ENCODE results near the gene KATNA1.
A peak's percentile ranks its signal among the peaks of the same experiment; 100 is the strongest.
"Not testable (repeated sequence)": the region's sequence is repeated elsewhere in the genome, so short reads cannot be mapped to it uniquely, and the experiment has no call there.

The KATNA1 gene

GRCh38 chr6:149648148-149649145 is at the start of gene KATNA1:
KATNA1 (minus strand) TSS chr6:149648714; CDS start chr6:149638547, 10,167 bp downstream.
- in situ Hi-C loops (cut with MboI; ENCODE audit: low pct_unique_long_range_greater_than_20kb, low sequenced_read_pairs): no loop called here

GRCh38 chr6:149698175-149698574 is 49.7 kb upstream of the KATNA1 start:
- in situ Hi-C loops (cut with MboI; ENCODE audit: low pct_unique_long_range_greater_than_20kb, low sequenced_read_pairs): no loop called here
- DNase-seq: no peak

More at GRCh38 chr6:149648148-149649145, at the start of gene KATNA1:
- peak; percentile 90 for DNase-seq

DNA sequence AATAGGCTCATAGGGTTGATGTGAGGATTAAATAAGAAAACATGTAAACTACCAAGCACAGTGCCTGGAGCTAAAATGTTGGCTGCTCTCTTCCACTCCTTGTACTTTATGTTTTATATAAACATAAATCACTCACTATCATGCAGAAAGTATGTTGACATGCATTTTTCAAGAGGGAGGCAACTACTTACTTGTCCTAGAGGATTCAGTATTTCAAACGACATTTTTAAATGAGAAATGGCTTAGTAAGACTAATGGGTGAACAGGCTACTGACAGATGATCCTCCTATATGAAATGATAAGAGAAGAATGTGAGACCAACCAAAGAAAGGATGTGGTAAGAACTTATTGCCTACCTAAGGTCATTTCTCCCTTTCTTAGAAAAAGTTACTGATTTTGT is 48.4 kb upstream of the KATNA1 start:
- in situ Hi-C loops (cut with MboI; ENCODE audit: low pct_unique_long_range_greater_than_20kb, low sequenced_read_pairs): no loop called here
- DNase-seq: no peak

DNA sequence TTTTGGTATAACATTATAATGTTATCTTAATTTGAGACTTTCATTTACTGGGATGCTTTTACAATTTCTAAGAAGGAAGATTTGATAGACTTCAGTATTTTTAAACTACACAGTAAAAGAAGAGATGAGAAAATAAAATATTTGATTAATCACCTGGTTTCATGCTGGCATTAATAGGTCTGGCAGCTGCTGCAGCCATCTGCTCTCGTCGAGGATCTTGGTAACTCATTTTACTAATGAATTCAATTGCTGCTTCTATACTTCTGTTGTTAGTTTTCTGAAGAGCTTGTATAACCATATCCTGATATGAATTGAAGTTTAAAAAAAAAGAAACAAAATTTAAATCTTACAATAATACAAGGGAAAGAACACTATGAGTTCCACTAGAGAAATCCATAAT is 46.4 kb upstream of the KATNA1 start:
- no peak for DNase-seq
- in situ Hi-C loops (cut with MboI; ENCODE audit: low pct_unique_long_range_greater_than_20kb, low sequenced_read_pairs): no loop called here

- in situ Hi-C loops (cut with MboI; ENCODE audit: low pct_unique_long_range_greater_than_20kb, low sequenced_read_pairs): no loop called here
- no peak for DNase-seq
Measured at GRCh38 chr6:149691201-149691600, 42.7 kb upstream of the KATNA1 start.

DNA sequence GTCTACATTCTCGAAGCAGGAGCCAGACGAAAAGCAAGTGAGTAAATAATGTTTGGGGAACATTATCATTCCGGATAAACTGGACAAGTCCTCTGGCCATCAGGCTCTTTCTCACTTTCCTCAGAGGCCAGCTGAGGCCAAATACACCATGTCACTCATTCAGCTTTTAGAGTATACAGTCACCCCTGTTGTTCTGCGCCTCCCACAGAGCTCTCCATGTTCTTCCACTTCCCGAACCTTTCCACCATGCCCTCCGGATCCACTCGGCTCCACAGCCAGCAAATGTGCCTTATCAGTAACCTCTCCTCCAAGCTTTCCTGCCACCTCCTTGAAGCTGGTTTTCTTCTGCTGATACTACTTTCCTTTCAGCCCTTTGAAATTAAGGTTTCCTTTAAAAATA is 37.7 kb upstream of the KATNA1 start:
- DNase-seq: no peak
- in situ Hi-C loops (cut with MboI; ENCODE audit: low pct_unique_long_range_greater_than_20kb, low sequenced_read_pairs): no loop called here

GRCh38 chr6:149683256-149683859 is 34.8 kb upstream of the KATNA1 start:
- in situ Hi-C loops (cut with MboI; ENCODE audit: low pct_unique_long_range_greater_than_20kb, low sequenced_read_pairs): no loop called here
- DNase-seq: no peak

GRCh38 chr6:149681845-149682244 is 33.3 kb upstream of the KATNA1 start:
- DNase-seq; in situ Hi-C loops (cut with MboI; ENCODE audit: low pct_unique_long_range_greater_than_20kb, low sequenced_read_pairs): not testable (repeated sequence)

- in situ Hi-C loops (cut with MboI; ENCODE audit: low pct_unique_long_range_greater_than_20kb, low sequenced_read_pairs): no loop called here
- DNase-seq: no peak
Measured at GRCh38 chr6:149681209-149681608, 32.7 kb upstream of the KATNA1 start.

- DNase-seq: no peak
- in situ Hi-C loops (cut with MboI; ENCODE audit: low pct_unique_long_range_greater_than_20kb, low sequenced_read_pairs): no loop called here
Measured at GRCh38 chr6:149680503-149680902, 32.0 kb upstream of the KATNA1 start.

GRCh38 chr6:149672265-149672664 is 23.8 kb upstream of the KATNA1 start:
- DNase-seq; in situ Hi-C loops (cut with MboI; ENCODE audit: low pct_unique_long_range_greater_than_20kb, low sequenced_read_pairs): not testable (repeated sequence)

DNA sequence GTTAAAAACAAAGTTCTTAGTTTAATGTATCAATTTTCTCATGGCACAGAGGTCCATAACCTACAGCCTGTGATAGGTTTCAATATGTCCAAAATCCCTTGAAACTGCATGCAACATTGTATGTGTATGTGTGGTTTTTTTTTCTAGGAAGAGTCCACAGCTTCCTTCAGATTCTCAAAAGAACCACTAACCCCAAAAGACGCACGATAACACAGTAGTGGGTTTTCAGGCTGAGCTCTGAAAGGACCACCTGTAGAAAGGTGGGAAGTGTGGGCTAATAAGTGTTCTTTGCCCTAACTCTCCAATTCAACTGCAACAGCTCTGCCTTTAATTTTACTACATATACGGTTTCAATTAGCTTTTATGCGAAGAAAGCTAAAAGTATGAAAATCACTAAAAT is 11.5 kb upstream of the KATNA1 start:
- DNase-seq: no peak
- in situ Hi-C loops (cut with MboI; ENCODE audit: low pct_unique_long_range_greater_than_20kb, low sequenced_read_pairs): no loop called here

DNA sequence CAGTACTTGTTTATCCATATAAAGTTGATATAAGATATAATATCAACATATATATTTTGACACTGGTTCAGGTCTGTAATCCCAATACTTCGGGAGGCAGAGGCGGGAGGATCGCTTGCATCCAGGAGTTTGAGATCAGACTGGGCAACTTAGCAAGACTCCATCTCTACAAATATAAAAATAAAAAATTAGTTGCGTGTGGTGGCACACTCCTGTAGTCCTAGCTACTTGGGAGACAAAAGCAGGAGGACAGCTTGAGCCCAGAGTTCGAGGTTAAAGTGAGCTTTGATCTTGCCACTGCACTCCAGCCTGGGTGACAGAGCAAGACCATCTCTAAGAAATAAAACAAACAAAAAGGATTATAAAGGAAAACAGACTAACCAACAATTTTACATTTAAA is 8.9 kb upstream of the KATNA1 start:
- DNase-seq: no peak
- in situ Hi-C loops (cut with MboI; ENCODE audit: low pct_unique_long_range_greater_than_20kb, low sequenced_read_pairs): no loop called here

- in situ Hi-C loops (cut with MboI; ENCODE audit: low pct_unique_long_range_greater_than_20kb, low sequenced_read_pairs): no loop called here
- DNase-seq: no peak
Measured at GRCh38 chr6:149651056-149651455, 2.5 kb upstream of the KATNA1 start.

GRCh38 chr6:149646599-149646998 is 1.9 kb downstream of the KATNA1 start:
- in situ Hi-C loops (cut with MboI; ENCODE audit: low pct_unique_long_range_greater_than_20kb, low sequenced_read_pairs): no loop called here
- DNase-seq: no peak

GRCh38 chr6:149642829-149643580 is 5.5 kb downstream of the KATNA1 start:
- in situ Hi-C loops (cut with MboI; ENCODE audit: low pct_unique_long_range_greater_than_20kb, low sequenced_read_pairs): no loop called here
- DNase-seq: no peak

DNA sequence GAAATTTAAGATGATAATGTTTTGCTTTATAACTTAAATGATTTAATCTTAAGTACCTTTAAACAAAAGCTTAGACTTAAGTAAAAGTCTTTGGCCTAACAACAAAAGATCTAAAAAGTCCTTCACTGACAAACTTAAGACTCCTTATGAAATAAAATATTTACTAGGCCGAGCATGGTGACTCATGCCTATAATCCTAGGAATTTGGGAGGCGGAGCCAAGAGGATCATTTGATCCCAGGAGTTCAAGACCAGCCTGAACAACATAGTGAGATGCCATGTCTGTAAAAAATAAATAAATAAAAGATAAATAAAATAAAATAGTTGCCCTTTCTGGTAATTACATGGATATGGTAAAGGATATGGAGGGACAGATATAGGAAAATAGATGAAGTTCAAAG is 12.4 kb downstream of the KATNA1 start:
- in situ Hi-C loops (cut with MboI; ENCODE audit: low pct_unique_long_range_greater_than_20kb, low sequenced_read_pairs): no loop called here
- no peak for DNase-seq

DNA sequence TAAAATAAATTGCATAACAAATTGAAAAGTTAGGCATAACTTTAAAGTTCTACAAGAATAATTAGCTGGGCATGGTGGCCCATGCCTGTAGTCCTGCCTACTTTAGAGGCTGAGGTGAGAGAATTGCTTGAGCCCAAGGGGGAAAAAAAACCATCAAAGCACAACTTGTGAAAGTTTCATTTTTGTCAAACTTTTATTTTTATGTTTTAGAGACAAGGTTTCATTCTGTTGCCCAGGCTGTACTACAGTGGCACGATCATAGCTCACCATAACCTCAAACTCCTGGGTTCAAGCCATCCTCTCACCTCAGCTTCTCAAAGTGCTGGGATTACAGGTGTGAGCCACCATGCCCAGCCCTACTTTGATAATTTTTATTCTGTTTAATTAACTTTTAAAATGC is 14.2 kb downstream of the KATNA1 start:
- no peak for DNase-seq

DNA sequence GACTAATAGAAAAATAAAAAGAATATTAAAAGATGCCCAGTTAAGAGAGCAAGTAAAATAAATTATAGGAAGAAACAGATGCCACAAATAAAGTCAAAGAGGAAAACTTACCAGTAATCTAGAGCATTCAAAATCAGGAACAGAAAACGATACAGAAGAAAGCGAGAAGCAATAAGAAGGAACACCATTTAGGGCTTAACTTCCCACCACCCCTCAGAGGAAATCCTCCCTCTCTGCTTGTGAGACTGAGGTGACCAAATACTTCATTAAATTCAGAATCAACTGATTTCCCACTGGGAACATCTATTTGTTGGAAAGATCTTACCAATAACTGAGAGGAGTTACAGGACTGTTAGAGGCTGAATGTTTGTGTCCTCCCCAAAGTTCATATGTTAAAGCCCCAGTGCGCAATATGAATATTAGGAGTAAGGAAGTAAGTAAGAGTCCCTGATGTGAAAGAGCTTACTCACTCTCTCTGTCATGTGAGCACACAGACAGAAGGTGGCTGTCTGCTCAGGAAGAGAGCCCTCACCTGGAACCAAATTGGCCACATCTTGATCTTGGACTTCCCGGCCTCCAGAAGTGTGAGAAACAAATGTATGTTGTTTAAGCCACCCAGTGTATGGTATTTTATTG is 19.5 kb downstream of the KATNA1 start:
- in situ Hi-C loops (cut with MboI; ENCODE audit: low pct_unique_long_range_greater_than_20kb, low sequenced_read_pairs): no loop called here
- DNase-seq: peak; percentile 10

More for the DNA sequence above, 14.2 kb downstream of the KATNA1 start:
- in situ Hi-C loops (cut with MboI; ENCODE audit: low pct_unique_long_range_greater_than_20kb, low sequenced_read_pairs): no loop called here

Measured in KBM-7 (cell line).